Vagina (tissue), 2 donors: ENCODE results near the gene CPLANE2.
"Not testable (repeated sequence)": the region's sequence is repeated elsewhere in the genome, so short reads cannot be mapped to it uniquely, and the experiment has no call there.

Experiments used
- POLR2AphosphoS5 ChIP-seq, 2 donors: sonication (generic); formaldehyde crosslinking; IDR thresholded peaks; one replicate each; pipeline ENCODE4 v1.9.0; 2017; ENCODE audit warnings: antibody characterized with exemption in 2 of 2, mild to moderate bottlenecking in 2 of 2, low read depth in 1 of 2; ENCODE audit not compliant: insufficient read depth in 1 of 2
- TF ChIP-seq, protein P1 (sequence below), 3 experiments: fragments of 450-650 bp in 2 of 3; fragments of 200-600 bp in 1 of 3; sonication (generic) in 1 of 3; IDR thresholded peaks; one replicate each; pipeline ENCODE4 v1.5.1; 2017 to 2019; ENCODE audit warnings: antibody characterized with exemption in 3 of 3, mild to moderate bottlenecking in 2 of 3, moderate library complexity in 2 of 3

DNA sequence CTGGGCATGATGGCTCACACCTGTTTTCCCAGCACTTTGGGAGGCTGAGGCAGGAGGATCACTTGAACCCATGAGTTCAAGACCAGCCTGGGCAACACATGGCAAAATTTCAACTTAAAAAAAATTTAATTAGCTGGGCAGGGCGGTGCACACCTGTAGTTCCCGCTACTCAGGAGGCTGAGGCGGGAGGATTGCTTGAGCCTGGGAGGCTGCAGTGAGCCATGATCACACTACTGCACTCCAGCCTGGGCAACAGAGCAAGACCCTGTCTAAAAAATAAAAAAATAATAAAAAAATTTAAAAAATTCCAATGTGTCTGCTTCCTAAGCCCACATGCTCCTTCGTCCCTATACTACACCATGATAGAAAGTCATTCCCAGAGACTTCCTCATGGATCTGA lies 40.8 kb downstream of the CPLANE2 start:
- TF ChIP-seq, protein P1, sequence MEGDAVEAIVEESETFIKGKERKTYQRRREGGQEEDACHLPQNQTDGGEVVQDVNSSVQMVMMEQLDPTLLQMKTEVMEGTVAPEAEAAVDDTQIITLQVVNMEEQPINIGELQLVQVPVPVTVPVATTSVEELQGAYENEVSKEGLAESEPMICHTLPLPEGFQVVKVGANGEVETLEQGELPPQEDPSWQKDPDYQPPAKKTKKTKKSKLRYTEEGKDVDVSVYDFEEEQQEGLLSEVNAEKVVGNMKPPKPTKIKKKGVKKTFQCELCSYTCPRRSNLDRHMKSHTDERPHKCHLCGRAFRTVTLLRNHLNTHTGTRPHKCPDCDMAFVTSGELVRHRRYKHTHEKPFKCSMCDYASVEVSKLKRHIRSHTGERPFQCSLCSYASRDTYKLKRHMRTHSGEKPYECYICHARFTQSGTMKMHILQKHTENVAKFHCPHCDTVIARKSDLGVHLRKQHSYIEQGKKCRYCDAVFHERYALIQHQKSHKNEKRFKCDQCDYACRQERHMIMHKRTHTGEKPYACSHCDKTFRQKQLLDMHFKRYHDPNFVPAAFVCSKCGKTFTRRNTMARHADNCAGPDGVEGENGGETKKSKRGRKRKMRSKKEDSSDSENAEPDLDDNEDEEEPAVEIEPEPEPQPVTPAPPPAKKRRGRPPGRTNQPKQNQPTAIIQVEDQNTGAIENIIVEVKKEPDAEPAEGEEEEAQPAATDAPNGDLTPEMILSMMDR (IDR thresholded peaks at IDR 0.05), result not testable (repeated sequence)
- not testable (repeated sequence) for TF ChIP-seq POLR2AphosphoS5 (IDR thresholded peaks at IDR 0.05; ENCODE audit: insufficient read depth in 1 of 2, low read depth in 1 of 2)
